HepG2 (cell line): ENCODE results near the gene NOSIP. TPM values are rescaled to one million over a fixed set of nuclear protein-coding genes. Genes with fewer than 3 reads are reported as not detected.

Source experiments
- CHD4 ChIP-seq: fragments of 200-600 bp; sonication (generic); IDR thresholded peaks from 2 replicates; pipeline ENCODE4 v1.7.0; 2017; ENCODE audit warnings: mild to moderate bottlenecking, low read length, borderline replicate concordance
- HIVEP1 ChIP-seq: sonication (generic); formaldehyde crosslinking; IDR thresholded peaks from 2 replicates; pipeline ENCODE4 v1.4.0; 2020; ENCODE audit warnings: mild to moderate bottlenecking, missing genetic modification reagents
- HNF4A ChIP-seq: sonication (generic); formaldehyde crosslinking; IDR thresholded peaks from 2 replicates; pipeline ENCODE4 v1.4.0; 2020; ENCODE audit warnings: missing genetic modification reagents
- HNF4G ChIP-seq, 2 experiments: sonication (generic) in 1 of 2; formaldehyde crosslinking in 1 of 2; IDR thresholded peaks; 2 replicates each; pipeline versions ENCODE4 v1.4.0 to v1.6.1; 2011 to 2020; ENCODE audit warnings: borderline replicate concordance in 2 of 2, low read depth in 2 of 2, mild to moderate bottlenecking in 2 of 2, low read length in 1 of 2, missing genetic modification reagents in 1 of 2, moderate library complexity in 1 of 2
- KLF12 ChIP-seq: sonication (generic); formaldehyde crosslinking; IDR thresholded peaks from 2 replicates; pipeline ENCODE4 v1.4.0; 2020; ENCODE audit warnings: missing genetic modification reagents, borderline replicate concordance
- MEIS1 ChIP-seq: sonication (generic); formaldehyde crosslinking; IDR thresholded peaks from 2 replicates; pipeline ENCODE4 v1.9.0; 2021; ENCODE audit warnings: mild to moderate bottlenecking, missing genetic modification reagents, moderate library complexity, borderline replicate concordance
- PAF1 ChIP-seq: IDR thresholded peaks from 2 replicates; pipeline ENCODE4 v1.6.1; 2016; ENCODE audit warnings: missing genetic modification reagents, missing compliant biosample characterization
- PHF21A ChIP-seq: sonication (generic); formaldehyde crosslinking; IDR thresholded peaks from 2 replicates; pipeline ENCODE4 v1.5.0; 2020; ENCODE audit warnings: mild to moderate bottlenecking, missing genetic modification reagents
- REPIN1 ChIP-seq: sonication (generic); formaldehyde crosslinking; IDR thresholded peaks from 2 replicates; pipeline ENCODE4 v1.8.0; 2022; ENCODE audit warnings: missing genetic modification reagents, low read depth, mild to moderate bottlenecking, borderline replicate concordance
- SNAPC4 ChIP-seq: sonication (generic); formaldehyde crosslinking; IDR thresholded peaks from 2 replicates; pipeline ENCODE4 v1.4.0; 2020; ENCODE audit warnings: mild to moderate bottlenecking, missing genetic modification reagents
- ZNF121 ChIP-seq: sonication (generic); formaldehyde crosslinking; IDR thresholded peaks from 2 replicates; pipeline ENCODE4 v1.5.0; 2020; ENCODE audit warnings: mild to moderate bottlenecking, missing genetic modification reagents
- ZNF557 ChIP-seq: sonication (generic); formaldehyde crosslinking; IDR thresholded peaks from 2 replicates; pipeline ENCODE4 v1.4.0; 2020; ENCODE audit warnings: missing genetic modification reagents
- ZNF589 ChIP-seq: sonication (generic); formaldehyde crosslinking; conservative IDR thresholded peaks from 2 replicates; pipeline ENCODE4 v1.8.0; 2022; ENCODE audit warnings: mild to moderate bottlenecking, moderate library complexity, missing genetic modification reagents
- ZNF850 ChIP-seq: sonication (generic); formaldehyde crosslinking; conservative IDR thresholded peaks from 2 replicates; pipeline ENCODE4 v1.9.0; 2021; ENCODE audit warnings: mild to moderate bottlenecking, missing genetic modification reagents
- polyA plus RNA-seq, 8 experiments: library from polyadenylated mRNA; depleted of rRNA in 3 of 8; stranded (reverse) in 7 of 8; unstranded in 1 of 8; fragments of >200 nt; fragmentation: Illumina TruSeq in 4 of 8; extraction: Trizol in 4 of 8; gene quantifications; 2 replicates each; pipeline versions ENCODE4 v1.2.1 to v1.2.3, GENCODE V29; 2011 to 2016; ENCODE audit warnings: low read depth in 4 of 8, missing spikeins in 1 of 8, mixed read lengths in 1 of 8; ENCODE audit not compliant: insufficient read depth in 1 of 8
- total RNA-seq, 5 experiments: library from RNA; depleted of rRNA; stranded (reverse); fragments of >200 nt; fragmentation: Illumina TruSeq; extraction: Trizol; gene quantifications; 2 replicates each; pipeline ENCODE4 v1.2.3, GENCODE V29; 2016; ENCODE audit warnings: low read depth in 1 of 5
- TF ChIP-seq, protein P1 (sequence below): sonication (generic); formaldehyde crosslinking; IDR thresholded peaks from 2 replicates; pipeline ENCODE4 v1.5.1; 2020; ENCODE audit warnings: mild to moderate bottlenecking, missing genetic modification reagents
- TF ChIP-seq, protein P2 (sequence below): IDR thresholded peaks from 2 replicates; pipeline ENCODE4 v1.6.1; 2016; ENCODE audit warnings: missing genetic modification reagents, missing compliant biosample characterization
- TF ChIP-seq, protein P3 (sequence below): sonication (generic); formaldehyde crosslinking; IDR thresholded peaks from 2 replicates; pipeline ENCODE4 v1.5.0; 2020; ENCODE audit warnings: mild to moderate bottlenecking, missing genetic modification reagents

The NOSIP gene
- total and polyA plus RNA-seq, 2 of the 13 experiments (the other 11 are each of a cell fraction or from before 2014, with no cell fraction given), result 54.3 to 78.0 TPM

DNA sequence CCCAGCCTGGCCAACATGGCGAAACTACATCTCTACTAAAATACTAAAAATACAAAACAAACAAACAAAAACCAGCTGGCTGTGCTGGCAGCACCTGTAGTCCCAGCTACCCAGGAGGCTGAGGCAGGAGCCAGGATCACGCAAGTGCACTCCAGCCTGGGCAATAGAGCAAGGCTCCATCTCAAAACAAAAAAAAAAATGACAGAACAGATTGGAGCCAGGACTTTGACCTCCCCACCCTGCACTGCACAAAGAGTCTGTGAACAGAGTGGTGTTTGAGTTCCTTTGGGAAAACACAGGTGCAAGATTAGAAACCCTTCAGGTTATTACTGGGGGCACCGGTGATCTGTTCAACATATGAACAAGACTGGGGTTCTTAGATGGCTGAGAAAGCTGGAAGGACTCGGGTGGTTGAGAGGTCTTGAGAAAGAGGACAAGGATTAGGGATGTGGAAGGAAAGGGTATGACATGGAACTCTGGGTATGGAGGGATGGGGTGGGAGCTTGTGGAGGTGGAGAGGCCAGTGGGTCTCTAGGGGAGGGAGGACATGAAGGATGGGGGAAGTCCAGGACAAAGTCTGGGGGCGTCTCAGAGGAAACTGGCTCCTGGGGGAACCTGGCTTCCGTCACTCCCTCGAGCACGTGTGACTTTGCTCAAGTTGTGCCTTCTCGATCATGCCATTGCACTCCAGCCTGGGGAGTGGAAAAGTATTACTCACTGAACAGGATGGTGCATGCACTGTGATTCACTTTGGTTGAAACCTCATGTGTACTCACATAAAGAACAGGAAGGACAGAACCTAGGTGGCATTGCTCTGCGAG, 26.7 kb downstream of the NOSIP start (continued):
- TF ChIP-seq HNF4A, result peak; percentile 90
- peak; percentile 28; the same call in 1 of the 2 replicates for TF ChIP-seq REPIN1 (CRISPR knock-in tag)
- TF ChIP-seq, protein P1, sequence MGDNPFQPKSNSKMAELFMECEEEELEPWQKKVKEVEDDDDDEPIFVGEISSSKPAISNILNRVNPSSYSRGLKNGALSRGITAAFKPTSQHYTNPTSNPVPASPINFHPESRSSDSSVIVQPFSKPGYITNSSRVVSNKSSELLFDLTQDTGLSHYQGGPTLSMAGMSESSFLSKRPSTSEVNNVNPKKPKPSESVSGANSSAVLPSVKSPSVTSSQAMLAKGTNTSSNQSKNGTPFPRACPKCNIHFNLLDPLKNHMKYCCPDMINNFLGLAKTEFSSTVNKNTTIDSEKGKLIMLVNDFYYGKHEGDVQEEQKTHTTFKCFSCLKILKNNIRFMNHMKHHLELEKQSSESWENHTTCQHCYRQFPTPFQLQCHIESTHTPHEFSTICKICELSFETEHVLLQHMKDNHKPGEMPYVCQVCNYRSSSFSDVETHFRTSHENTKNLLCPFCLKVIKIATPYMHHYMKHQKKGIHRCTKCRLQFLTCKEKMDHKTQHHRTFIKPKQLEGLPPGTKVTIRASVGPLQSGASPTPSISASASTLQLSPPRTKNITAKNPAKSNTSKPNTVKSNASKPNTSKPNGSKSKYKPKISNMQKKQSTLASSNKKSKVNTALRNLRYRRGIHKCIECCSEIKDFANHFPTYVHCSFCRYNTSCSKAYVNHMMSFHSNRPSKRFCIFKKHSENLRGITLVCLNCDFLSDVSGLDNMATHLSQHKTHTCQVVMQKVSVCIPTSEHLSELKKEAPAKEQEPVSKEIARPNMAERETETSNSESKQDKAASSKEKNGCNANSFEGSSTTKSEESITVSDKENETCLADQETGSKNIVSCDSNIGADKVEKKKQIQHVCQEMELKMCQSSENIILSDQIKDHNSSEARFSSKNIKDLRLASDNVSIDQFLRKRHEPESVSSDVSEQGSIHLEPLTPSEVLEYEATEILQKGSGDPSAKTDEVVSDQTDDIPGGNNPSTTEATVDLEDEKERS (CRISPR knock-in tag), result 0 out of 2 replicates have a peak, but pooled peaks have one; percentile 26
- TF ChIP-seq HIVEP1 (CRISPR knock-in tag), result no peak
- no peak for TF ChIP-seq SNAPC4 (CRISPR knock-in tag)
- TF ChIP-seq, protein P2, sequence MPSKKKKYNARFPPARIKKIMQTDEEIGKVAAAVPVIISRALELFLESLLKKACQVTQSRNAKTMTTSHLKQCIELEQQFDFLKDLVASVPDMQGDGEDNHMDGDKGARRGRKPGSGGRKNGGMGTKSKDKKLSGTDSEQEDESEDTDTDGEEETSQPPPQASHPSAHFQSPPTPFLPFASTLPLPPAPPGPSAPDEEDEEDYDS (CRISPR knock-in tag), result no peak
- peak; percentile 99 for TF ChIP-seq ZNF121 (CRISPR knock-in tag)
- TF ChIP-seq ZNF557 (CRISPR knock-in tag), result no peak
- no peak for TF ChIP-seq ZNF589
- 0 out of 2 replicates have a peak, but pooled peaks have one; percentile 13 for TF ChIP-seq ZNF850 (CRISPR knock-in tag)
- no peak for TF ChIP-seq CHD4
- TF ChIP-seq, protein P3, sequence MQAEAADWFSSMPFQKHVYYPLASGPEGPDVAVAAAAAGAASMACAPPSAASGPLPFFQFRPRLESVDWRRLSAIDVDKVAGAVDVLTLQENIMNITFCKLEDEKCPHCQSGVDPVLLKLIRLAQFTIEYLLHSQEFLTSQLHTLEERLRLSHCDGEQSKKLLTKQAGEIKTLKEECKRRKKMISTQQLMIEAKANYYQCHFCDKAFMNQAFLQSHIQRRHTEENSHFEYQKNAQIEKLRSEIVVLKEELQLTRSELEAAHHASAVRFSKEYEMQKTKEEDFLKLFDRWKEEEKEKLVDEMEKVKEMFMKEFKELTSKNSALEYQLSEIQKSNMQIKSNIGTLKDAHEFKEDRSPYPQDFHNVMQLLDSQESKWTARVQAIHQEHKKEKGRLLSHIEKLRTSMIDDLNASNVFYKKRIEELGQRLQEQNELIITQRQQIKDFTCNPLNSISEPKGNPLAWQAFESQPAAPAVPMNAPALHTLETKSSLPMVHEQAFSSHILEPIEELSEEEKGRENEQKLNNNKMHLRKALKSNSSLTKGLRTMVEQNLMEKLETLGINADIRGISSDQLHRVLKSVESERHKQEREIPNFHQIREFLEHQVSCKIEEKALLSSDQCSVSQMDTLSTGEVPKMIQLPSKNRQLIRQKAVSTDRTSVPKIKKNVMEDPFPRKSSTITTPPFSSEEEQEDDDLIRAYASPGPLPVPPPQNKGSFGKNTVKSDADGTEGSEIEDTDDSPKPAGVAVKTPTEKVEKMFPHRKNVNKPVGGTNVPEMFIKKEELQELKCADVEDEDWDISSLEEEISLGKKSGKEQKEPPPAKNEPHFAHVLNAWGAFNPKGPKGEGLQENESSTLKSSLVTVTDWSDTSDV (CRISPR knock-in tag), result no peak
- peak; percentile 63 for TF ChIP-seq PHF21A (CRISPR knock-in tag)
- TF ChIP-seq KLF12, result no peak
- peak; percentile 79; the same call in 1 of the 2 replicates for TF ChIP-seq HNF4G (IDR thresholded peaks at IDR 0.05; ENCODE audit: borderline replicate concordance, low read depth, low read length)
- TF ChIP-seq HNF4G (CRISPR knock-in tag; IDR thresholded peaks at IDR 0.05; ENCODE audit: borderline replicate concordance, low read depth), result 0 out of 2 replicates have a peak, but pooled peaks have one; percentile 45
- no peak for TF ChIP-seq MEIS1
- no peak for TF ChIP-seq PAF1
